GM23338 (cell line): ENCODE results near the gene NTM. TPM values are rescaled to one million over a fixed set of nuclear protein-coding genes. Genes with fewer than 3 reads are reported as not detected.

Source experiments
- ATAC-seq: fragments of 200-7000 bp; cut with Tn5 transposase; 3 replicates; pipeline ENCODE4 v1.9.1; 2020
- DNase-seq: peaks from one replicate; pipeline ENCODE4 v3.0.0-alpha.2; 2015; ENCODE audit warnings: low spot score
- H2AFZ ChIP-seq: fragments of 200-600 bp; sonication (generic); 2 replicates; pipeline ENCODE4 v1.8.0; 2016; ENCODE audit warnings: antibody characterized with exemption, mild to moderate bottlenecking, moderate library complexity
- H3F3A ChIP-seq: fragments of 200-600 bp; sonication (generic); replicated peaks from 2 replicates; pipeline ENCODE4 v1.8.0; 2017; ENCODE audit warnings: antibody characterized with exemption, mixed run types, low read depth
- H3K27ac ChIP-seq: fragments of 200-600 bp; sonication (generic); 2 replicates; pipeline ENCODE4 v1.6.1; 2016; ENCODE audit warnings: low read depth
- H3K27me3 ChIP-seq: fragments of 200-600 bp; sonication (generic); 2 replicates; pipeline ENCODE4 v1.8.0; 2016; ENCODE audit warnings: mild to moderate bottlenecking, mixed run types, moderate library complexity; ENCODE audit not compliant: insufficient read depth
- H3K36me3 ChIP-seq: fragments of 200-600 bp; sonication (generic); 2 replicates; pipeline ENCODE4 v1.8.0; 2016; ENCODE audit warnings: mild to moderate bottlenecking; ENCODE audit not compliant: insufficient read depth
- H3K4me1 ChIP-seq: fragments of 200-600 bp; sonication (generic); 2 replicates; pipeline ENCODE4 v1.8.0; 2016; ENCODE audit warnings: mild to moderate bottlenecking, moderate library complexity; ENCODE audit not compliant: insufficient read depth
- H3K4me2 ChIP-seq: fragments of 200-600 bp; sonication (generic); 2 replicates; pipeline ENCODE4 v1.7.1; 2017; ENCODE audit warnings: mixed run types
- H3K4me3 ChIP-seq: fragments of 200-600 bp; sonication (generic); 2 replicates; pipeline ENCODE4 v1.6.1; 2016; ENCODE audit warnings: mixed run types
- H3K79me2 ChIP-seq: fragments of 200-600 bp; sonication (generic); replicated peaks from 2 replicates; pipeline ENCODE4 v1.8.0; 2017; ENCODE audit warnings: mild to moderate bottlenecking; ENCODE audit not compliant: insufficient read depth
- H3K9me2 ChIP-seq: fragments of 200-600 bp; sonication (generic); 2 replicates; pipeline ENCODE4 v1.8.0; 2017; ENCODE audit not compliant: insufficient read depth
- H4K20me1 ChIP-seq: fragments of 200-600 bp; sonication (generic); replicated peaks from 2 replicates; pipeline ENCODE4 v1.8.0; 2017; ENCODE audit warnings: mild to moderate bottlenecking; ENCODE audit not compliant: insufficient read depth
- H3K27ac Mint-ChIP-seq: 2 replicates; pipeline ENCODE4 v1.8.0; 2020; ENCODE audit warnings: inconsistent platforms, mild to moderate bottlenecking, moderate library complexity, mixed read lengths
- H3K27me3 Mint-ChIP-seq: 3 replicates; pipeline ENCODE4 v1.8.0; 2022; ENCODE audit warnings: low read depth, mild to moderate bottlenecking, moderate library complexity, mixed read lengths, inconsistent platforms; ENCODE audit not compliant: insufficient read depth, poor library complexity
- H3K36me3 Mint-ChIP-seq: 3 replicates; pipeline ENCODE4 v1.8.0; 2021; ENCODE audit warnings: low read depth, mild to moderate bottlenecking, inconsistent platforms, moderate library complexity, mixed read lengths
- H3K4me1 Mint-ChIP-seq: 3 replicates; pipeline ENCODE4 v1.8.0; 2020; ENCODE audit warnings: mild to moderate bottlenecking, inconsistent platforms, mixed read lengths
- H3K4me3 Mint-ChIP-seq: 3 replicates; pipeline ENCODE4 v1.8.0; 2021; ENCODE audit warnings: moderate library complexity, mild to moderate bottlenecking, inconsistent platforms, mixed read lengths
- H3K9me3 Mint-ChIP-seq: 3 replicates; pipeline ENCODE4 v1.8.0; 2020; ENCODE audit warnings: moderate library complexity, mild to moderate bottlenecking, inconsistent platforms, mixed read lengths
- CREB1 ChIP-seq: fragments of 250-450 bp; sonication (Bioruptor Pico); IDR thresholded peaks from 2 replicates; pipeline ENCODE4 v1.5.0; 2020; ENCODE audit warnings: low read depth, mild to moderate bottlenecking, moderate library complexity
- ETS1 ChIP-seq: IDR thresholded peaks from 2 replicates; pipeline ENCODE4 v1.6.1; 2016; ENCODE audit warnings: antibody characterized with exemption
- EZH2 ChIP-seq: fragments of 200-600 bp; sonication (generic); IDR thresholded peaks from one replicate; pipeline ENCODE4 v1.8.0; 2017; ENCODE audit warnings: antibody characterized with exemption, mild to moderate bottlenecking, low read depth; ENCODE audit not compliant: unreplicated experiment
- EZH2phosphoT487 ChIP-seq: fragments of 200-600 bp; sonication (generic); IDR thresholded peaks from one replicate; pipeline ENCODE4 v1.8.1; 2018; ENCODE audit warnings: antibody characterized with exemption; ENCODE audit not compliant: unreplicated experiment
- JUNB ChIP-seq: IDR thresholded peaks from one replicate; pipeline ENCODE4 v1.6.1; 2016; ENCODE audit warnings: antibody characterized with exemption; ENCODE audit not compliant: unreplicated experiment
- NANOG ChIP-seq: IDR thresholded peaks from 2 replicates; pipeline ENCODE4 v1.6.1; 2016; ENCODE audit warnings: antibody characterized with exemption, borderline replicate concordance
- POLR2AphosphoS5 ChIP-seq: IDR thresholded peaks from 2 replicates; pipeline ENCODE4 v1.6.1; 2016; ENCODE audit warnings: antibody characterized with exemption, low read depth
- REST ChIP-seq: IDR thresholded peaks from one replicate; pipeline ENCODE4 v1.6.1; 2018; ENCODE audit warnings: antibody characterized with exemption; ENCODE audit not compliant: unreplicated experiment
- STAT1 ChIP-seq: IDR thresholded peaks from one replicate; pipeline ENCODE4 v1.6.1; 2016; ENCODE audit warnings: antibody characterized with exemption; ENCODE audit not compliant: unreplicated experiment
- ZNF114 ChIP-seq: fragments of 250-450 bp; sonication (Bioruptor Pico); IDR thresholded peaks from 2 replicates; pipeline ENCODE4 v1.5.0; 2020; ENCODE audit warnings: mild to moderate bottlenecking, moderate library complexity
- ZNF331 ChIP-seq: fragments of 250-450 bp; sonication (Bioruptor Pico); IDR thresholded peaks from 2 replicates; pipeline ENCODE4 v1.5.0; 2020; ENCODE audit warnings: low read depth, mild to moderate bottlenecking, moderate library complexity
- polyA plus RNA-seq: library from polyadenylated mRNA; unstranded; fragments of >200 nt; fragmentation: Nextera tagmentation; extraction: Ambion mirVana; gene quantifications from 2 replicates; pipeline ENCODE4 v1.2.1, GENCODE V29; 2016
- total RNA-seq: library from RNA; depleted of rRNA; stranded (reverse); fragments of >200 nt; shearing (Covaris generic); gene quantifications from 2 replicates; pipeline ENCODE4 v1.2.3, GENCODE V29; 2014
- TF ChIP-seq, protein P1 (sequence below): fragments of 250-450 bp; sonication (Bioruptor Pico); IDR thresholded peaks from 2 replicates; pipeline ENCODE4 v1.5.0; 2020; ENCODE audit warnings: mild to moderate bottlenecking, moderate library complexity
- TF ChIP-seq, protein P2 (sequence below), 2 experiments: fragments of 200-600 bp in 1 of 2; sonication (generic) in 1 of 2; conservative IDR thresholded peaks; 2 replicates each; pipeline versions ENCODE4 v1.5.1 to v1.6.1; 2016 to 2017; ENCODE audit warnings: antibody characterized with exemption in 2 of 2, low read depth in 2 of 2, mild to moderate bottlenecking in 2 of 2, moderate library complexity in 1 of 2

NTM gene
- total and polyA plus RNA-seq, 2 experiments from 2014 or later, result 10.6 to 14.6 TPM

DNA sequence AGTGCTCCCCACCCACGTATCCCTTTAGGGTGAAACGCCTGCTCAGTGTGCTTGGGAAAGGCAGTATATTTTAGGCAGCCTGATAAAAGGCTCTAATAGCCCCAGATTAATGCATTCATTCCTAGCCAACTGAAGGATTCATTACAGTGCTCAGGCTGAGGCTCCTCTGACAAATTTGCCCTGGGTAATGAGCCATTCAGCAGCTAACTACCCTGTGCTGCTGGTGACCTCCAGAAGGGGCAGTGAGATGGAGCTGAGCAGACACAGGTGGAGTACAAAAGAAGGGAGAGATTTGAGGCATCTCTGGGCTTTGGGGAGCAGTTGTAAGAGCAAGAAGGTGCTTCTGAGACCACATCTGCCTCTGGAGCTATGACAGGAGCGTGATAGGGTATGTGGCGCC, 817.0 kb downstream of the NTM start:
- no peak overlapping the region for H3K4me3 ChIP-seq
- 0 out of 2 replicates have a peak, but pooled peaks cover 6% of the 10 kb centered on the region for H3K9me2 ChIP-seq
- no peak overlapping the region for H3K4me2 ChIP-seq
- no peak for DNase-seq
- no peaks in the 10 kb centered on the region for H3K36me3 ChIP-seq
- Mint-ChIP-seq H3K9me3 (no peaks in the 10 kb centered on the region), H3K27me3 (peaks cover 2% of the 10 kb centered on the region), H3K4me1 (no peaks in the 10 kb centered on the region), H3K36me3 (no peaks in the 10 kb centered on the region), H3K4me3 (no peak overlapping the region), H3K27ac (no peak overlapping the region)
- TF ChIP-seq, protein P1, sequence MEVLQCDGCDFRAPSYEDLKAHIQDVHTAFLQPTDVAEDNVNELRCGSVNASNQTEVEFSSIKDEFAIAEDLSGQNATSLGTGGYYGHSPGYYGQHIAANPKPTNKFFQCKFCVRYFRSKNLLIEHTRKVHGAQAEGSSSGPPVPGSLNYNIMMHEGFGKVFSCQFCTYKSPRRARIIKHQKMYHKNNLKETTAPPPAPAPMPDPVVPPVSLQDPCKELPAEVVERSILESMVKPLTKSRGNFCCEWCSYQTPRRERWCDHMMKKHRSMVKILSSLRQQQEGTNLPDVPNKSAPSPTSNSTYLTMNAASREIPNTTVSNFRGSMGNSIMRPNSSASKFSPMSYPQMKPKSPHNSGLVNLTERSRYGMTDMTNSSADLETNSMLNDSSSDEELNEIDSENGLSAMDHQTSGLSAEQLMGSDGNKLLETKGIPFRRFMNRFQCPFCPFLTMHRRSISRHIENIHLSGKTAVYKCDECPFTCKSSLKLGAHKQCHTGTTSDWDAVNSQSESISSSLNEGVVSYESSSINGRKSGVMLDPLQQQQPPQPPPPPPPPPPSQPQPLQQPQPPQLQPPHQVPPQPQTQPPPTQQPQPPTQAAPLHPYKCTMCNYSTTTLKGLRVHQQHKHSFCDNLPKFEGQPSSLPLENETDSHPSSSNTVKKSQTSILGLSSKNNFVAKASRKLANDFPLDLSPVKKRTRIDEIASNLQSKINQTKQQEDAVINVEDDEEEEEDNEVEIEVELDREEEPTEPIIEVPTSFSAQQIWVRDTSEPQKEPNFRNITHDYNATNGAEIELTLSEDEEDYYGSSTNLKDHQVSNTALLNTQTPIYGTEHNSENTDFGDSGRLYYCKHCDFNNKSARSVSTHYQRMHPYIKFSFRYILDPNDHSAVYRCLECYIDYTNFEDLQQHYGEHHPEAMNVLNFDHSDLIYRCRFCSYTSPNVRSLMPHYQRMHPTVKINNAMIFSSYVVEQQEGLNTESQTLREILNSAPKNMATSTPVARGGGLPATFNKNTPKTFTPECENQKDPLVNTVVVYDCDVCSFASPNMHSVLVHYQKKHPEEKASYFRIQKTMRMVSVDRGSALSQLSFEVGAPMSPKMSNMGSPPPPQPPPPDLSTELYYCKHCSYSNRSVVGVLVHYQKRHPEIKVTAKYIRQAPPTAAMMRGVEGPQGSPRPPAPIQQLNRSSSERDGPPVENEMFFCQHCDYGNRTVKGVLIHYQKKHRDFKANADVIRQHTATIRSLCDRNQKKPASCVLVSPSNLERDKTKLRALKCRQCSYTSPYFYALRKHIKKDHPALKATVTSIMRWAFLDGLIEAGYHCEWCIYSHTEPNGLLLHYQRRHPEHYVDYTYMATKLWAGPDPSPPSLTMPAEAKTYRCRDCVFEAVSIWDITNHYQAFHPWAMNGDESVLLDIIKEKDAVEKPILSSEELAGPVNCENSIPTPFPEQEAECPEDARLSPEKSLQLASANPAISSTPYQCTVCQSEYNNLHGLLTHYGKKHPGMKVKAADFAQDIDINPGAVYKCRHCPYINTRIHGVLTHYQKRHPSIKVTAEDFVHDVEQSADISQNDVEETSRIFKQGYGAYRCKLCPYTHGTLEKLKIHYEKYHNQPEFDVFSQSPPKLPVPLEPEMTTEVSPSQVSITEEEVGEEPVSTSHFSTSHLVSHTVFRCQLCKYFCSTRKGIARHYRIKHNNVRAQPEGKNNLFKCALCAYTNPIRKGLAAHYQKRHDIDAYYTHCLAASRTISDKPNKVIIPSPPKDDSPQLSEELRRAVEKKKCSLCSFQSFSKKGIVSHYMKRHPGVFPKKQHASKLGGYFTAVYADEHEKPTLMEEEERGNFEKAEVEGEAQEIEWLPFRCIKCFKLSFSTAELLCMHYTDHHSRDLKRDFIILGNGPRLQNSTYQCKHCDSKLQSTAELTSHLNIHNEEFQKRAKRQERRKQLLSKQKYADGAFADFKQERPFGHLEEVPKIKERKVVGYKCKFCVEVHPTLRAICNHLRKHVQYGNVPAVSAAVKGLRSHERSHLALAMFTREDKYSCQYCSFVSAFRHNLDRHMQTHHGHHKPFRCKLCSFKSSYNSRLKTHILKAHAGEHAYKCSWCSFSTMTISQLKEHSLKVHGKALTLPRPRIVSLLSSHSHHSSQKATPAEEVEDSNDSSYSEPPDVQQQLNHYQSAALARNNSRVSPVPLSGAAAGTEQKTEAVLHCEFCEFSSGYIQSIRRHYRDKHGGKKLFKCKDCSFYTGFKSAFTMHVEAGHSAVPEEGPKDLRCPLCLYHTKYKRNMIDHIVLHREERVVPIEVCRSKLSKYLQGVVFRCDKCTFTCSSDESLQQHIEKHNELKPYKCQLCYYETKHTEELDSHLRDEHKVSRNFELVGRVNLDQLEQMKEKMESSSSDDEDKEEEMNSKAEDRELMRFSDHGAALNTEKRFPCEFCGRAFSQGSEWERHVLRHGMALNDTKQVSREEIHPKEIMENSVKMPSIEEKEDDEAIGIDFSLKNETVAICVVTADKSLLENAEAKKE, result no peak
- TF ChIP-seq POLR2AphosphoS5 (no peak), ZNF114 (CRISPR knock-in tag) (no peak), JUNB (no peak), CREB1 (CRISPR knock-in tag) (no peak), REST (no peak), ETS1 (no peak), NANOG (no peak), STAT1 (no peak), EZH2phosphoT487 (no peak), ZNF331 (CRISPR knock-in tag) (no peak), EZH2 (no peak)
- TF ChIP-seq, protein P2, sequence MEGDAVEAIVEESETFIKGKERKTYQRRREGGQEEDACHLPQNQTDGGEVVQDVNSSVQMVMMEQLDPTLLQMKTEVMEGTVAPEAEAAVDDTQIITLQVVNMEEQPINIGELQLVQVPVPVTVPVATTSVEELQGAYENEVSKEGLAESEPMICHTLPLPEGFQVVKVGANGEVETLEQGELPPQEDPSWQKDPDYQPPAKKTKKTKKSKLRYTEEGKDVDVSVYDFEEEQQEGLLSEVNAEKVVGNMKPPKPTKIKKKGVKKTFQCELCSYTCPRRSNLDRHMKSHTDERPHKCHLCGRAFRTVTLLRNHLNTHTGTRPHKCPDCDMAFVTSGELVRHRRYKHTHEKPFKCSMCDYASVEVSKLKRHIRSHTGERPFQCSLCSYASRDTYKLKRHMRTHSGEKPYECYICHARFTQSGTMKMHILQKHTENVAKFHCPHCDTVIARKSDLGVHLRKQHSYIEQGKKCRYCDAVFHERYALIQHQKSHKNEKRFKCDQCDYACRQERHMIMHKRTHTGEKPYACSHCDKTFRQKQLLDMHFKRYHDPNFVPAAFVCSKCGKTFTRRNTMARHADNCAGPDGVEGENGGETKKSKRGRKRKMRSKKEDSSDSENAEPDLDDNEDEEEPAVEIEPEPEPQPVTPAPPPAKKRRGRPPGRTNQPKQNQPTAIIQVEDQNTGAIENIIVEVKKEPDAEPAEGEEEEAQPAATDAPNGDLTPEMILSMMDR (conservative IDR thresholded peaks at IDR 0.05; ENCODE audit: low read depth in 2 of 2), result no peak
- peak; percentile 70 for ATAC-seq
- no peaks in the 10 kb centered on the region for H3K79me2 ChIP-seq
- H4K20me1 ChIP-seq, result no peaks in the 10 kb centered on the region
- H3K27ac ChIP-seq, result no peak overlapping the region
- H3K27me3 ChIP-seq, result no peaks in the 10 kb centered on the region
- no peaks in the 10 kb centered on the region for H3K4me1 ChIP-seq
- no peaks in the 10 kb centered on the region for H3F3A ChIP-seq
- no peak overlapping the region for H2AFZ ChIP-seq
